ENCODE data around the gene RCC1.
"Not testable (repeated sequence)": the region's sequence is repeated elsewhere in the genome, so short reads cannot be mapped to it uniquely, and the experiment has no call there.

DNA sequence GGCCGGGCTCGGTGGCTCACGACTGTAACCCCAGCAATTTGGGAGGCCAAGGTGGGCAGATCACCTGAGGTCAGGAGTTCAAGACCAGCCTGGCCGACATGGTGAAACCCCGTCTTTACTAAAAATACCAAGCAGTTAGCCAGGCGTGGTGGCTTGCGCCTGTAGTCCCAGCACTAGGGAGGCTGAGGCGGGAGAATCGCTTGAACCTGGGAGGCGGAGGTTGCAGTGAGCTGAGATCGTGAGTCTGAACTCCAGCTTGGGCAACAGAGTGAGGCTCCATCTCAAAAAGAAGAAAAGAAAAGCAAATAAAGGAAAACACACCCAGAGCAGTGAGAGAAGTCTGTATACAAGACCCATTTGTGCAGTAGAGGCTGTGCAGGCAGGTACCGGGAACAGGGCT is 15.0 kb downstream of the RCC1 start:
- TF ChIP-seq POLR2A, POLR2AphosphoS5 (IDR thresholded peaks at IDR 0.05): not testable (repeated sequence)
- TF ChIP-seq, protein P1, sequence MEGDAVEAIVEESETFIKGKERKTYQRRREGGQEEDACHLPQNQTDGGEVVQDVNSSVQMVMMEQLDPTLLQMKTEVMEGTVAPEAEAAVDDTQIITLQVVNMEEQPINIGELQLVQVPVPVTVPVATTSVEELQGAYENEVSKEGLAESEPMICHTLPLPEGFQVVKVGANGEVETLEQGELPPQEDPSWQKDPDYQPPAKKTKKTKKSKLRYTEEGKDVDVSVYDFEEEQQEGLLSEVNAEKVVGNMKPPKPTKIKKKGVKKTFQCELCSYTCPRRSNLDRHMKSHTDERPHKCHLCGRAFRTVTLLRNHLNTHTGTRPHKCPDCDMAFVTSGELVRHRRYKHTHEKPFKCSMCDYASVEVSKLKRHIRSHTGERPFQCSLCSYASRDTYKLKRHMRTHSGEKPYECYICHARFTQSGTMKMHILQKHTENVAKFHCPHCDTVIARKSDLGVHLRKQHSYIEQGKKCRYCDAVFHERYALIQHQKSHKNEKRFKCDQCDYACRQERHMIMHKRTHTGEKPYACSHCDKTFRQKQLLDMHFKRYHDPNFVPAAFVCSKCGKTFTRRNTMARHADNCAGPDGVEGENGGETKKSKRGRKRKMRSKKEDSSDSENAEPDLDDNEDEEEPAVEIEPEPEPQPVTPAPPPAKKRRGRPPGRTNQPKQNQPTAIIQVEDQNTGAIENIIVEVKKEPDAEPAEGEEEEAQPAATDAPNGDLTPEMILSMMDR (IDR thresholded peaks at IDR 0.05): not testable (repeated sequence)
